Liver (tissue), 3 donors: Measurements from ENCODE around the gene MTHFS.

ENCODE experiments used
- JUND ChIP-seq, 2 donors: IDR thresholded peaks; 2 replicates each; pipeline ENCODE4 v1.6.1; 2016; ENCODE audit warnings: antibody characterized with exemption in 2 of 2
- TF ChIP-seq, protein P1 (sequence below): fragments of 150-350 bp; IDR thresholded peaks from 2 replicates; pipeline ENCODE4 v1.5.1; 2017; ENCODE audit warnings: improper control_type of control experiment, low read depth, low read length; ENCODE audit not compliant: missing input control
- TF ChIP-seq, protein P2 (sequence below): IDR thresholded peaks from 2 replicates; pipeline ENCODE4 v1.6.1; 2016; ENCODE audit warnings: antibody characterized with exemption
- donor health status: healthy.
- donor health status: healthy.

DNA sequence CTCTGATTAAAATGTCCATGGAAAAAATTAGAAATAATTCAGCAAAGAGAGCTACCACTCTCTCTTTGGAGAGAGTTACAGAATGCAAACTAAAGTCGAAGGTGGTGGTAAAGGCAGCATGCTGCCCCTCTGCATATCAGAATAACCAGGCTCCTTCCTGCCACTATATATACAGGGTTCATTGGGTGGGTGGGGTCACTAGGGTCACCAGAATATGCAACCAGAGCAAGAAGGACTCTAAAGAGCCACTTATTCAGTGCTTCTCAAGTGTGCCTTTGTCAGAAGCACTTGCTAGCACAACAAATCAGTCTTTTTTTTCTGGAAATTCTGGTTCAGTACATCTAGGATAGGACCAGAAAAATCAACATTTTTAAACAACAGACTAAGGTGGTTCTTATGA lies 70.0 kb downstream of the MTHFS start:
- TF ChIP-seq, protein P1, sequence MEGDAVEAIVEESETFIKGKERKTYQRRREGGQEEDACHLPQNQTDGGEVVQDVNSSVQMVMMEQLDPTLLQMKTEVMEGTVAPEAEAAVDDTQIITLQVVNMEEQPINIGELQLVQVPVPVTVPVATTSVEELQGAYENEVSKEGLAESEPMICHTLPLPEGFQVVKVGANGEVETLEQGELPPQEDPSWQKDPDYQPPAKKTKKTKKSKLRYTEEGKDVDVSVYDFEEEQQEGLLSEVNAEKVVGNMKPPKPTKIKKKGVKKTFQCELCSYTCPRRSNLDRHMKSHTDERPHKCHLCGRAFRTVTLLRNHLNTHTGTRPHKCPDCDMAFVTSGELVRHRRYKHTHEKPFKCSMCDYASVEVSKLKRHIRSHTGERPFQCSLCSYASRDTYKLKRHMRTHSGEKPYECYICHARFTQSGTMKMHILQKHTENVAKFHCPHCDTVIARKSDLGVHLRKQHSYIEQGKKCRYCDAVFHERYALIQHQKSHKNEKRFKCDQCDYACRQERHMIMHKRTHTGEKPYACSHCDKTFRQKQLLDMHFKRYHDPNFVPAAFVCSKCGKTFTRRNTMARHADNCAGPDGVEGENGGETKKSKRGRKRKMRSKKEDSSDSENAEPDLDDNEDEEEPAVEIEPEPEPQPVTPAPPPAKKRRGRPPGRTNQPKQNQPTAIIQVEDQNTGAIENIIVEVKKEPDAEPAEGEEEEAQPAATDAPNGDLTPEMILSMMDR = no peak
- TF ChIP-seq JUND (IDR thresholded peaks at IDR 0.05) = no peak
- TF ChIP-seq, protein P2, sequence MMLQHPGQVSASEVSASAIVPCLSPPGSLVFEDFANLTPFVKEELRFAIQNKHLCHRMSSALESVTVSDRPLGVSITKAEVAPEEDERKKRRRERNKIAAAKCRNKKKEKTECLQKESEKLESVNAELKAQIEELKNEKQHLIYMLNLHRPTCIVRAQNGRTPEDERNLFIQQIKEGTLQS = no peak
